Superior temporal gyrus (tissue), 1 donor: ENCODE results near the gene ABCA2.

Source experiments
- DNase-seq: peaks from one replicate; pipeline ENCODE4 v3.0.0-alpha.2; 2016; ENCODE audit errors: extremely low spot score

Gene ABCA2

GRCh38 chr9:137027369-137028262 is at the start of gene ABCA2:
ABCA2 (minus strand) TSS chr9:137028237; CDS start chr9:137028140, 97 bp downstream.
- DNase-seq: no peak

- peak; percentile 74 for DNase-seq
These were observed 49.1 kb upstream of the ABCA2 start, which contains the start of gene UAP1L1 for GRCh38 chr9:137077010-137077747. UAP1L1 (plus strand) TSS chr9:137077517; CDS start chr9:137077533, 16 bp downstream.

- no peak for DNase-seq
These were observed 48.6 kb upstream of the ABCA2 start for GRCh38 chr9:137076636-137077009.

- DNase-seq: no peak
These were observed 47.3 kb upstream of the ABCA2 start for GRCh38 chr9:137075275-137075775.

- no peak for DNase-seq
These were observed 46.7 kb upstream of the ABCA2 start for GRCh38 chr9:137074657-137075274.

- DNase-seq: no peak
These were observed 46.0 kb upstream of the ABCA2 start for GRCh38 chr9:137073992-137074399.

GRCh38 chr9:137071282-137071681 is 43.2 kb upstream of the ABCA2 start:
- no peak for DNase-seq

GRCh38 chr9:137070906-137071275 is 42.9 kb upstream of the ABCA2 start:
- peak; percentile 89 for DNase-seq

GRCh38 chr9:137070201-137070905 is 42.3 kb upstream of the ABCA2 start, which contains the start of gene SAPCD2:
SAPCD2 (minus strand) TSS chr9:137070557; CDS start chr9:137070460, 97 bp downstream.
- DNase-seq: peak; percentile 96

GRCh38 chr9:137069508-137070091 is 41.6 kb upstream of the ABCA2 start:
- DNase-seq: no peak

GRCh38 chr9:137068539-137069507 is 40.8 kb upstream of the ABCA2 start:
- DNase-seq: no peak

GRCh38 chr9:137067860-137068538 is 40.0 kb upstream of the ABCA2 start:
- DNase-seq: peak; percentile 89

- DNase-seq: no peak
These were observed 38.2 kb upstream of the ABCA2 start for GRCh38 chr9:137066096-137066861.

- no peak for DNase-seq
These were observed 37.4 kb upstream of the ABCA2 start for GRCh38 chr9:137065336-137065967.

- DNase-seq: no peak
These were observed 36.8 kb upstream of the ABCA2 start for GRCh38 chr9:137064880-137065164.

- DNase-seq: peak; percentile 74
These were observed 36.2 kb upstream of the ABCA2 start for GRCh38 chr9:137064027-137064879.
